ENCODE measurements around the gene LRRC1. TPM values are rescaled to one million over a fixed set of nuclear protein-coding genes. Genes with fewer than 3 reads are reported as not detected.

Gene LRRC1
- total and polyA plus RNA-seq, 2 of the 13 experiments (the other 11 are each of a cell fraction or from before 2014, with no cell fraction given): 15.6 to 27.7 TPM

DNA sequence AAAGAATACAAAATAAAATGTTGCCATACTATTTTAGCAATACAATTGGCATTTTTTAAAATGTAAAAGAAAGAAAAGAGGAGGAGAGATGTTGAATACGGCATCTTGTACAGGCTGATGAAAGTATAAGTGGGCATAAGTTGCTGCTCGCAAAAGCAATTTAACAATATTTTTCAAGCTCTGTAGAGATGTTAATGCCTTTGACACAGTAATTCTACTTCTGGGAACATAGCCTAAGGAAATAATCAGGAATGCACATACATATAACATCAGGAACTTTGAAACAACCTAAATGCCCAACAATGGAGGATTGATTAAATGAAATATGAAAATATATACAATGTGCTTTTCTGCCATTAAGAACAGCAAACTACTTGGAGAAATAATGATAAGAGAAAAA, 80.2 kb downstream of the LRRC1 start:
- H4K20me1 ChIP-seq (ENCODE audit: insufficient read depth, low read length): no peaks in the 10 kb centered on the region
- intact Hi-C loops (cut with micrococcal nuclease; ENCODE audit: unreplicated experiment) (no loop called here), in situ Hi-C loops (cut with HindIII; ENCODE audit: extremely low pct_ligation_motif_present, low pct_unique_long_range_greater_than_20kb) (no loop called here)
- no peak overlapping the region for H3K4me3 ChIP-seq (replicated peaks in 1 of 3; ENCODE audit: insufficient read depth in 1 of 3, low read depth in 2 of 3, low read length in 3 of 3)
- ChIA-PET POLR2A (no interaction called here), CTCF (ENCODE audit: low intra/inter-chr PET ratio, low total read pairs) (no interaction called here)
- no peaks in the 10 kb centered on the region for H3K27me3 ChIP-seq (ENCODE audit: control insufficient read depth in 1 of 2, insufficient read depth in 2 of 2, low read length in 2 of 2)
- H3K9ac ChIP-seq (ENCODE audit: insufficient read depth, low read depth, low read length): no peak overlapping the region
- TF ChIP-seq ZNF484 (CRISPR knock-in tag; IDR thresholded peaks at IDR 0.05; ENCODE audit: borderline replicate concordance, low read depth) (no peak), ZNF644 (CRISPR knock-in tag; IDR thresholded peaks at IDR 0.05; ENCODE audit: low read depth) (no peak), NFE2L2 (IDR thresholded peaks at IDR 0.05; ENCODE audit: low read length) (no peak), SRY (CRISPR knock-in tag; IDR thresholded peaks at IDR 0.05) (no peak), NFKB2 (CRISPR knock-in tag; IDR thresholded peaks at IDR 0.05; ENCODE audit: borderline replicate concordance) (no peak), GATAD1 (CRISPR knock-in tag; IDR thresholded peaks at IDR 0.05) (no peak)
- TF ChIP-seq, protein P1, sequence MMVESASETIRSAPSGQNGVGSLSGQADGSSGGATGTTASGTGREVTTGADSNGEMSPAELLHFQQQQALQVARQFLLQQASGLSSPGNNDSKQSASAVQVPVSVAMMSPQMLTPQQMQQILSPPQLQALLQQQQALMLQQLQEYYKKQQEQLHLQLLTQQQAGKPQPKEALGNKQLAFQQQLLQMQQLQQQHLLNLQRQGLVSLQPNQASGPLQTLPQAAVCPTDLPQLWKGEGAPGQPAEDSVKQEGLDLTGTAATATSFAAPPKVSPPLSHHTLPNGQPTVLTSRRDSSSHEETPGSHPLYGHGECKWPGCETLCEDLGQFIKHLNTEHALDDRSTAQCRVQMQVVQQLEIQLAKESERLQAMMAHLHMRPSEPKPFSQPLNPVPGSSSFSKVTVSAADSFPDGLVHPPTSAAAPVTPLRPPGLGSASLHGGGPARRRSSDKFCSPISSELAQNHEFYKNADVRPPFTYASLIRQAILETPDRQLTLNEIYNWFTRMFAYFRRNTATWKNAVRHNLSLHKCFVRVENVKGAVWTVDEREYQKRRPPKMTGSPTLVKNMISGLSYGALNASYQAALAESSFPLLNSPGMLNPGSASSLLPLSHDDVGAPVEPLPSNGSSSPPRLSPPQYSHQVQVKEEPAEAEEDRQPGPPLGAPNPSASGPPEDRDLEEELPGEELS (CRISPR knock-in tag; IDR thresholded peaks at IDR 0.05): no peak
- no peak overlapping the region for H2AFZ ChIP-seq (ENCODE audit: low read length)
- FAIRE-seq: no peak
- DNase-seq (ENCODE audit: low spot score): no peak
- 97% methylated on average over 2 of the region's 2 CpGs for WGBS (ENCODE audit: low lambda C conversion rate)
- peaks cover 21% of the 10 kb centered on the region for H3K79me2 ChIP-seq (ENCODE audit: insufficient read depth, low read length)
- no TSS peak for BruUV-seq (replicated peaks)
- H3K4me1 ChIP-seq (ENCODE audit: insufficient read depth, low read length): peaks cover 5% of the 10 kb centered on the region; the same call in 1 of the 2 replicates
- H3K27ac ChIP-seq (ENCODE audit: extremely low read length, insufficient read depth, low read length): no peak overlapping the region
- no peak for ATAC-seq
- no peaks in the 10 kb centered on the region; a peak in 1 of 5 replicates for H3K36me3 ChIP-seq (replicated peaks in 1 of 2; ENCODE audit: control insufficient read depth in 1 of 2, insufficient read depth in 2 of 2, low read length in 2 of 2)
- H3K9me3 ChIP-seq (ENCODE audit: low read length): no peaks in the 10 kb centered on the region
- no peak overlapping the region for H3K4me2 ChIP-seq (ENCODE audit: low read depth, low read length)

DNA sequence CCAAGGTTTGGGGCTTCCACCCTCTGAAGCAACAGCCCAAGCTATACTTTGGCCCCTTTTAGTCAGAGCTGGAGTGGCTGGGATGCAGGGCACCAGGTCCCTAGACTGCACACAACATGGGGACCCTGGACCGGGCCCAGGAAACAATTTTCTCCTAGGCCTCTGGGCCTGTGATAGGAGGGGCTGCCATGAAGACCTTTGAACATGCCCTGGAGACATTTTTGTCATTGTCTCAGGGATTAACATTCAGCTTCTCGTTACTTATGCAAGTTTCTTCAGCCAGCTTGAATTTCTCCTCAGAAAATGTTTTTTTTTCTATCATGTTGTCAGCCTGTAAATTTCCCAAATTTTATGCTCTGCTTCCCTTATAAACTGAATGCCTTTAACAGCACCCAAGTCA, 82.3 kb downstream of the LRRC1 start:
- ChIA-PET CTCF (ENCODE audit: low intra/inter-chr PET ratio, low total read pairs) (no interaction called here), POLR2A (no interaction called here)
- H4K20me1 ChIP-seq (ENCODE audit: insufficient read depth, low read length): no peaks in the 10 kb centered on the region
- no peak overlapping the region for H3K4me3 ChIP-seq (replicated peaks in 1 of 3; ENCODE audit: insufficient read depth in 1 of 3, low read depth in 2 of 3, low read length in 3 of 3)
- no peak overlapping the region for H2AFZ ChIP-seq (ENCODE audit: low read length)
- intact Hi-C loops (cut with micrococcal nuclease; ENCODE audit: unreplicated experiment) (no loop called here), in situ Hi-C loops (cut with HindIII; ENCODE audit: extremely low pct_ligation_motif_present, low pct_unique_long_range_greater_than_20kb) (no loop called here)
- no TSS peak for BruUV-seq (replicated peaks)
- no peak overlapping the region for H3K4me2 ChIP-seq (ENCODE audit: low read depth, low read length)
- H3K9ac ChIP-seq (ENCODE audit: insufficient read depth, low read depth, low read length): no peak overlapping the region
- peaks cover 10% of the 10 kb centered on the region for H3K79me2 ChIP-seq (ENCODE audit: insufficient read depth, low read length)
- ATAC-seq (no peak), FAIRE-seq (no peak), DNase-seq (ENCODE audit: low spot score) (no peak)
- H3K27me3 ChIP-seq (ENCODE audit: control insufficient read depth in 1 of 2, insufficient read depth in 2 of 2, low read length in 2 of 2): no peaks in the 10 kb centered on the region
- H3K4me1 ChIP-seq (ENCODE audit: insufficient read depth, low read length): 0 out of 2 replicates have a peak, but pooled peaks cover 4% of the 10 kb centered on the region
- WGBS (ENCODE audit: low lambda C conversion rate): 91% methylated on average over 2 of the region's 2 CpGs
- H3K9me3 ChIP-seq (ENCODE audit: low read length): no peaks in the 10 kb centered on the region
- H3K27ac ChIP-seq (ENCODE audit: extremely low read length, insufficient read depth, low read length): no peak overlapping the region
- no peaks in the 10 kb centered on the region; a peak in 1 of 5 replicates for H3K36me3 ChIP-seq (replicated peaks in 1 of 2; ENCODE audit: control insufficient read depth in 1 of 2, insufficient read depth in 2 of 2, low read length in 2 of 2)
- TF ChIP-seq, protein P2, sequence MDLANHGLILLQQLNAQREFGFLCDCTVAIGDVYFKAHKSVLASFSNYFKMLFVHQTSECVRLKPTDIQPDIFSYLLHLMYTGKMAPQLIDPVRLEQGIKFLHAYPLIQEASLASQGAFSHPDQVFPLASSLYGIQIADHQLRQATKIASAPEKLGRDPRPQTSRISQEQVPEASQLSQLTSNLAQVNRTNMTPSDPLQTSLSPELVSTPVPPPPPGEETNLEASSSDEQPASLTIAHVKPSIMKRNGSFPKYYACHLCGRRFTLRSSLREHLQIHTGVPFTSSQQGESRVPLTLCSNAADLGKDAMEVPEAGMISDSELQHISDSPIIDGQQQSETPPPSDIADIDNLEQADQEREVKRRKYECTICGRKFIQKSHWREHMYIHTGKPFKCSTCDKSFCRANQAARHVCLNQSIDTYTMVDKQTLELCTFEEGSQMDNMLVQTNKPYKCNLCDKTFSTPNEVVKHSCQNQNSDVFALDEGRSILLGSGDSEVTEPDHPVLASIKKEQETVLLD (CRISPR knock-in tag; IDR thresholded peaks at IDR 0.05; ENCODE audit: low read depth): no peak
- no peak for TF ChIP-seq ESRRA (CRISPR knock-in tag; IDR thresholded peaks at IDR 0.05; ENCODE audit: low read depth)
- TF ChIP-seq DPF2 (CRISPR knock-in tag; IDR thresholded peaks at IDR 0.05; ENCODE audit: borderline replicate concordance, low read depth): no peak
- TF ChIP-seq ZNF761 (CRISPR knock-in tag; conservative IDR thresholded peaks at IDR 0.05): no peak
- TF ChIP-seq, protein P3, sequence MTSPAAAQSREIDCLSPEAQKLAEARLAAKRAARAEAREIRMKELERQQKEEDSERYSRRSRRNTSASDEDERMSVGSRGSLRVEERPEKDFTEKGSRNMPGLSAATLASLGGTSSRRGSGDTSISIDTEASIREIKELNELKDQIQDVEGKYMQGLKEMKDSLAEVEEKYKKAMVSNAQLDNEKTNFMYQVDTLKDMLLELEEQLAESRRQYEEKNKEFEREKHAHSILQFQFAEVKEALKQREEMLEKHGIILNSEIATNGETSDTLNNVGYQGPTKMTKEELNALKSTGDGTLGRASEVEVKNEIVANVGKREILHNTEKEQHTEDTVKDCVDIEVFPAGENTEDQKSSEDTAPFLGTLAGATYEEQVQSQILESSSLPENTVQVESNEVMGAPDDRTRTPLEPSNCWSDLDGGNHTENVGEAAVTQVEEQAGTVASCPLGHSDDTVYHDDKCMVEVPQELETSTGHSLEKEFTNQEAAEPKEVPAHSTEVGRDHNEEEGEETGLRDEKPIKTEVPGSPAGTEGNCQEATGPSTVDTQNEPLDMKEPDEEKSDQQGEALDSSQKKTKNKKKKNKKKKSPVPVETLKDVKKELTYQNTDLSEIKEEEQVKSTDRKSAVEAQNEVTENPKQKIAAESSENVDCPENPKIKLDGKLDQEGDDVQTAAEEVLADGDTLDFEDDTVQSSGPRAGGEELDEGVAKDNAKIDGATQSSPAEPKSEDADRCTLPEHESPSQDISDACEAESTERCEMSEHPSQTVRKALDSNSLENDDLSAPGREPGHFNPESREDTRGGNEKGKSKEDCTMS (CRISPR knock-in tag; conservative IDR thresholded peaks at IDR 0.05): no peak
- no peak for TF ChIP-seq ZNF672 (CRISPR knock-in tag; IDR thresholded peaks at IDR 0.05)
- no peak for TF ChIP-seq ZNF558 (CRISPR knock-in tag; IDR thresholded peaks at IDR 0.05; ENCODE audit: borderline replicate concordance)
- no peak for TF ChIP-seq FLYWCH1 (CRISPR knock-in tag; IDR thresholded peaks at IDR 0.05)

Data from HepG2 (cell line).